HG03045 (cell line): ENCODE data around the gene SYNPR.
"Not testable (repeated sequence)": the region's sequence is repeated elsewhere in the genome, so short reads cannot be mapped to it uniquely, and the experiment has no call there.

Experiments
- ATAC-seq: cut with Tn5 transposase; IDR thresholded peaks from one replicate; pipeline ENCODE4 v1.9.1; 2021; ENCODE audit warnings: mild to moderate bottlenecking, moderate library complexity; ENCODE audit not compliant: unreplicated experiment

SYNPR gene

DNA sequence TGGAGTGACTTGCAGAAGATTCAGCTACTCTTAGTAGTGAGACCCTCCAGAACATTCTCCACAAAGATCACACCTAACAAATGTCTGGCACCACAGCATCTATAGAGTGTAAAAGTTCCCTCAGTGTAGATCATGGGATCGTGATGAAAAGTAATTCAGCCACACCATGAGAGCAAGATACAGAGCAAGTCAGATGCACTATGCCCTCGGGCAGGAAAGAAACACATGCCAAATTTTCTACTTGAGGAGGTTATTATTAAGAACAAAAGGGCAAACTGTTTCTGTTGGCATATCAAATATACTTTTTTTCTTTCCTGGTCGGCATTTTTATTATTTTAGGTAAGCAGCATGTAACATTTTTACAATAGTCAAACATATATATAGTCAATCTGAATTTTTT, 329.6 kb downstream of the SYNPR start:
- no peak for ATAC-seq

DNA sequence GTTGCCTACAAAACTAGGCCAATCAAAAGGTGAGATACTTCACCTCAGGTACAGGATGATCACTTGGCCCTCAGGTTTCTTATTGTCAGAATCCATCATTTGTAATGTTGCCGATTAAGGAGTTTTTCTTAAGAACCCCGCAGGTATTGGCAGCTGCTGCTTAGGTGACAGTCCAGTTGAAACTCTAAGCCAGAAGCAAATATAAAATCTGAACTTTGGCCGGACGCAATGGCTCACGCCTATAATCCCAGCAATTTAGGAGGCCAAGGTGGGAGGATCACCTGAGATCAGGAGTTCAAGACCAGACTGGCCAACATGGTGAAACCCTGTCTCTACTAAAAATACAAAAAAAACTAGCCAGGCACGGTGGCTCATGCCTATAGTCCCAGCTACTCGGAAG, 331.3 kb downstream of the SYNPR start:
- no peak for ATAC-seq

- no peak for ATAC-seq
These were observed 331.7 kb downstream of the SYNPR start for GRCh38 chr3:63609834-63610233.

DNA sequence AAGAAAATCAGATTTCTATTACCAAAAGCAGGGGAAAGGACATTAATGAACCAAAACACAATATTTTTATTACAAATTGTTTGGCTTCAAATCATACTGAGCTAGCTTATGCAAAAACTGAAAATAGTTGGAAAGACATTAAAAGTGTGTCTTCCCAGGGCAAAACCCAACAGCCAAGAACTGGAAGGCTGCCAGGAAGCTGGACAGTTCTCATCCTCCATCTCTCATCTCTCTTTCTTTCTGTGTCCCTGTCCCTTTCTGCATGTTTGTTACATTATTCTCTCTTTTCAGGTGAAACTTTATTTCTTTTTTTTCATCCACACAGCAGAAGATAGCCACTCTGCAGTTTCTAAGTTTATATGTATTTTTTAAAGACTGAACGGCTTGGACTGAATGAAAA, 333.3 kb downstream of the SYNPR start:
- no peak for ATAC-seq

DNA sequence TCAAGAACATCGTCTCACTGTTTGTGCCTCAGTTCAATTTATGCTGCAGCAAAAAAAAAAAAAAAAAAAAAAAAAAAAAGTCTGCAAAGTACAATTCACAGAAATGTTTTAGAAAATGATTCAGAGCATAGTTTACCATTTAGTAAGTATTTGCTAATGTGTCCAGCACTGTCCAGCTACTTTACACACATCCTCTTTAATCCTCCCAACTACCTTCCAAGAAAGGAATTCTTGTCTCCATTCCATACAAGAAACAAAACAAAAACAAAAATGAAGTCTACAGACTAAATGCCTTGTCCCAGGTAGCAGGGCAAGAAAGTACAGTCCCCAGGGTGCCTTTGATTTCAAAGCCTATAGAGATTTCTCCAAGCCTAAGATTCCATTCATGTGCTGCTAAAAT, 335.5 kb downstream of the SYNPR start:
- no peak for ATAC-seq

- ATAC-seq = no peak
These were observed 339.3 kb downstream of the SYNPR start for GRCh38 chr3:63617391-63617790.

DNA sequence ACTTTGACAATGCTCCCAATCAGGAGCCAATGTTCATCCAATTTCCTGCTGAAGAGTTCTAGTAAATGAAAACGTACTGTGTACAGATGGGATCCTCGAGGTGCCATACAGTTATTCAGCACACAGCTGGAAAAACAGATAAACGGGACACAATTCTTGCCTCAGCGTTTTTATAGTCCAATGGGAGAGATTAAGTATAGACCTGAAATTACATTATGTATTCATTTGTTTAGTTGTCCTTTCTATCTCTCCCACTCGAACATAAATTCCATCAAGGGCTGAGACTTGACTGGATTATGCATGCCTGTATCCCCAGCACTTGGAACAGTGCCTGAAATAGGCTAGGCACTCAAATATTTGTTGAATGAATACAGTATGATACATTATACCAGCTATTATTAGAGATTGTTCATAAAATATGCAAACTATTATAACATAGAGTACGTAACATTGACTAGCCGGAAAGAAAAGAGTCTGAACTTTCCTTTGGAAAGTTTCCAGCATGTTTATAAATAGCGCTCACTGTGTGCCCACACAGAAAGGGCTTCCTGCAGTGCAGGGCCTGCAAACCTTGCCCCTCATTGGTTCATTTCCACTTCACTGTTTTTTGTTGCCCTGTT, 346.9 kb downstream of the SYNPR start:
- ATAC-seq = no peak

GRCh38 chr3:63631670-63632069, 353.6 kb downstream of the SYNPR start:
- ATAC-seq = no peak

DNA sequence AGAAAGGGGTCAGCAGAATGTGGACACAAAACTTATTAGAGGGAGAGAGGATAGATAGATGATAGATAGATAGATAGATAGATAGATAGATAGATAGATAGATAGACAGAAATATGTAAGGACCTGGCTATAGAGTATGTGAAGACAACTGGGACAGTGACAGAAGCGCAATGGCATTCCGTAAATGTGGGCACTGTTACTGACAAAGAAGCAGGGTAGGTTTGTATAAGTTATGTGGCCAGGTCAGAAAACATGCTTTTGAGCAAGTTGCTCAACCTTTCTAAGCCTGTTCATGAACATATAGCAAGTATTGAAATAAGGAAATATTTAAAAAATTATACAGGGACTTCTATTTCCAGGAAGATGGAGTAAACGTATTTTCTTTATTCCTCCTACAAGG, 357.1 kb downstream of the SYNPR start:
- ATAC-seq = no peak

DNA sequence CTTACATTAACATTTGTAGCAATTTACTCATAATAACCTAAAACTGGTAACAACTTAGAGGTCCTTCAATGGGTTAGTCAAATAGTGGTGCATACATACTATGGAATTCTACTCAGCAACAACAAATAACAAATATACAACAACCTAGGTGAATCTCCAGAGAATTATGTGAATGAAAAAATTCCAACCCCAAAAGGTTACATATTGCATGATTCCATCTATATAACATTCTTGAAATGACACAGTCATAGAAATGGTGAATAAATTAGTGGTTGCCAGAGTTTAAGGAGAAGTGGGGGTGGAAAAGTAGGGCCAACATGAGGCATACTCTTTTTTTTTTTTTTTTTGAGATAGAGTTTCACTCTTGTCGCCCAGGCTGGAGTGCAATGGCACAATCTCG, 361.7 kb downstream of the SYNPR start:
- ATAC-seq = no peak

- no peak for ATAC-seq
These were observed 364.4 kb downstream of the SYNPR start for GRCh38 chr3:63642488-63642887.

DNA sequence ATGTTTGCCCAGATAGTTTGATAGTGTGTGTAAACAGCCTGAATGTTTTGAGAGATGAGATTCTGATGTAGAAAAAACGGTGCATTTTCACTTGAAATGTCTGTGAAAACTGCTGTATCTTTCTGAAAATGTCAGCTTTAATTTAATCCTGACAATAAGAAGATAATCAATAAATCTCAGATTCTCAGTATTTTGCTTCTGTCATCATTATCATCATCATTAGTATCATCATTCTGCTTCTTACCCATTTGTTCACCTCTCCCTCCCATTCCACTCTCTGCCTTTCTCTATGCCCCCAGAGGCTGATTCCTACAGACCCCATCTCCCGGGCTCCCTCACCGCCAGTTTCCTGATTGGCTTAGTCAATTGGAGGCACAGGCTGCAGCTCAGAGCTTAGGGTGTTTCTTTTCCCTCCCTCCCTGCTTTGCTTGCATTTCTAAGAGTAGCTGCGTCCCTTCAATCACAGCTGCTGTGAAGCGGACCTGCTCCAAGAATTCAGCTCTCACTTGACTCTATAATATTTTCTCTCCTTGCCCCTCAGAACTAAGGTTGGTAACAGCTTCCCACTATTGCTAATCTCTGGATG, 366.2 kb downstream of the SYNPR start:
- ATAC-seq = no peak

- not testable (repeated sequence) for ATAC-seq
These were observed 367.0 kb downstream of the SYNPR start for GRCh38 chr3:63644928-63645781.

- ATAC-seq = no peak
These were observed 374.1 kb downstream of the SYNPR start, which contains the start of gene SNTN for GRCh38 chr3:63652066-63652725. Gene SNTN (plus strand): TSS chr3:63652675. CDS start chr3:63652688, 13 bp downstream.

DNA sequence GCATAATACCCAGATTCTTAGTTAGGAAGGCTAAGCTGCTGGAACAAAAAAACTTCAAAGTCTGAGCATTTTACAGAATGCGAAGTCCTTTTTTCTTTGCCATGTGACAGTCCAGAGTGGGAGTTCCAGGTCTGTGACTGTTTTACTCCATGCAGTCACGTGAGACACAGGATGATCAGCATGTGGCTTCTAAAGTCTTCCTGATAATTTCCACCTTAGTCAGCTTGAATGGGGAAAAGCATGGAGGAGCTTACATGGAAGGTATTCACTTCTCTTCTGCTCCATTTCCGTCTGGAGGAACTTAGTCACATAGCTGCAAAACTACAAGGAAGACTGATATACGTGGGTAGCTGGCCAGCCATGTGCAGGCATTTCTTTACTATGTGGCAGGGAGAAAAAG, 376.1 kb downstream of the SYNPR start:
- ATAC-seq = no peak

DNA sequence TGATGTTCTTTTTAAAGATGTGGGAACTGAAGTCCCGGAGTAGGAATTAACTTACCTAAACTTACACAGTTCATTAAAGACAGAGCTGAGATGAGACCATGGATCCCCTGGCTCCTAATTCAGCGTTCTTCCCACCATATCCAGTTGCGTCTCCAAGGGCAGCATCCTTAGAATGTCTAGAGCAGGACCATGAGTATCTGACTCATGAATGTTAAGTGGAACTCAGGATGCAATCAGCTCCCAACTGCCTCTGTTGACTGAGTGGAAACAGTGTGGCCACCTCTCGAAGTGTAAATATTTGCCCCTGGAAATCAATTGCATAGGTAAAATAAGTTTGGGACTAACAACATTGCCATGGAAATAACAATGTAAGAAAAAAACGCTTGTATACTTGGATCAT, 376.8 kb downstream of the SYNPR start:
- no peak for ATAC-seq

DNA sequence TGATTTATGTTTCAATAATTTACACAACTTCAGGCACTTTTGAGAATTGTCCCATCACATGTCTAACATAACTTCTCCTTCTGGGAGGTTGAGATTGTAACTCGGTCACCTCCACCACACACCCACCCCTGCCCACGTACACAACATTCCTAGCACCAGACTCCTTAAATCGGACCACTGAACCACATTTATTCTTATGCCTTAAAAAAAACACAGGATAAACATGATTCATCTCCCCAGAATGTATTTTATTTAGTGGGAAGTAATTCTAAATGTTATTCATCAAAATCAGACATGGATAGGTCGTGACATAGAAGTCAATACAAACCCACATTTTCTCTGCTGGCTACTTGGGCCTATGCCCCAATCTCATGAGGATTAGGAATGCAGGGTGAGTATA, 377.4 kb downstream of the SYNPR start:
- ATAC-seq = no peak

- no peak for ATAC-seq
These were observed 378.7 kb downstream of the SYNPR start for GRCh38 chr3:63656786-63657185.

DNA sequence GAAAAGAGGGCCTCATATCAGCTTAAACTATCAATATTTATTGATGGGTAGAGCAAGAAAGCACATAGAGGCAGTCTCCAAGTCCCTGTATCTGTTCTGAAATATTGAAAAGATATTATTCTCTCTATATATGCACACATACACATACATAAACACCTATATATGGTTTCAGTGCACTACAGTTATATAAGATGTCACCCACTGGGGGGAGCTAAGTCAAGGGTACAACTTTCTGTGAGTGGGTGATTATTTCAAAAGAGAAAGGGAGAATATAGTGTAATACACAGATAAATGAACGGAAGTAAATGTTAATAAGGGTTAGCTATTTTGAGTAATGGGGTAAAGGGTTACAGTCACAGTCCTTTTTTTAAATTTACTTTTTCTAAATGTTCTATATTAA, 383.1 kb downstream of the SYNPR start:
- no peak for ATAC-seq

DNA sequence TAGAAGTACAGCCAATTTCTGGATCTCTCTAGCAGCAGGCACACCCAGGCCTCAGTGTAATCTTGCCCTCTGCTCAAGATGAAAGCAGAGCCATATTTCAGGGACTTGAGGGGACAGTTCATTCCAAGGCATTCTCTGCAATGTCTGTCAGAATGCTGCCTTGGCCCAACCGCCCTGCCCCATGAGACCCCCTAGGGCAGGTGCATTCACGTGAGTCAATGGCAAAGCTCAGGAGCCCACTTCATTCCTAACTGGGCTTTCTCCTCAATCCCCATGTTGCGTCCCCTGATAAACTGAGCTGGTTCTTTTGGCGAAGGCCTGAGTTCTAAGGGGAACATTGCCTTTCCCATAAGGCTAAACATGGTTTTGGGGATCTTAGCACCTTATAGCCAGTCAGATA, 383.9 kb downstream of the SYNPR start:
- ATAC-seq = no peak

DNA sequence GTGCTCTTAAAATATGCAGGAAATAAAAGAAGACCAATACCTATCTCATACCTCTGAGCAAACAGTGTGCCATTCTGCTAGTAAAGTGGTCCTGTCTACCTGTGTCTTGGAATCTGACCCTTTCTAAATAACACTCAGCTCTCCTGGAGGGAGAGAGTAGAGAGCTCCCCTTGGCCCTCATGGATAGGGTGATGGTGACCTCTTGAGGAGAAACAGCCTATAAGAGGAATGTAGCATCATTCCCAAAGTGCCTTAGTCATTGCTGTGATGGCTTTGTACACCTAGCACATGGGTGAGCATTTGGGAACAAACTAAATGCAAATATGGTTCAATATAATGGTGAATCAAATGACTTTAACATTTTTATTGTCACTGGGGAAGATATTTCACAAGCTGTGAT, 384.4 kb downstream of the SYNPR start:
- no peak for ATAC-seq
